Heart right ventricle (tissue), 16 donors: Measurements from ENCODE around the gene COL4A2. TPM values are rescaled to one million over a fixed set of nuclear protein-coding genes. Genes with fewer than 3 reads are reported as not detected.

Source experiments
- ATAC-seq, 8 donors: fragments of 200-7000 bp; cut with Tn5 transposase; one replicate each; pipeline ENCODE4 v1.9.1; 2020; ENCODE audit warnings: mild to moderate bottlenecking in 8 of 8, moderate library complexity in 8 of 8, moderate number of reproducible peaks in 1 of 8
- DNase-seq, 2 donors: peaks; one replicate each; pipeline ENCODE4 v3.0.0-alpha.2; 2020
- H3K27ac ChIP-seq, 10 donors: fragments of 200-600 bp; sonication (generic) in 2 of 10; one replicate each; pipeline versions ENCODE4 v1.5.0 to v1.8.0; 2020 to 2022; ENCODE audit warnings: mild to moderate bottlenecking in 3 of 10
- H3K27me3 ChIP-seq, 7 donors: fragments of 200-600 bp; one replicate each; pipeline ENCODE4 v1.8.0; 2021 to 2022; ENCODE audit warnings: mild to moderate bottlenecking in 2 of 7
- H3K36me3 ChIP-seq, 9 donors: fragments of 200-600 bp; sonication (generic) in 1 of 9; one replicate each; pipeline versions ENCODE4 v1.5.0 to v1.8.0; 2020 to 2022; ENCODE audit warnings: mild to moderate bottlenecking in 2 of 9
- H3K4me1 ChIP-seq, 9 donors: fragments of 200-600 bp; sonication (generic) in 1 of 9; one replicate each; pipeline versions ENCODE4 v1.5.0 to v1.8.0; 2020 to 2022; ENCODE audit warnings: mild to moderate bottlenecking in 4 of 9
- H3K4me3 ChIP-seq, 10 donors: fragments of 200-600 bp; sonication (generic) in 2 of 10; one replicate each; pipeline versions ENCODE4 v1.5.0 to v1.8.0; 2020 to 2022; ENCODE audit warnings: mild to moderate bottlenecking in 7 of 10, moderate library complexity in 2 of 10
- H3K9me3 ChIP-seq, 11 donors: fragments of 200-600 bp in 10 of 11; sonication (generic) in 2 of 11; one replicate each; pipeline versions ENCODE4 v1.5.0 to v1.8.0; 2013 to 2022; ENCODE audit warnings: mild to moderate bottlenecking in 2 of 11, control low read depth in 1 of 11, moderate library complexity in 1 of 11
- WGBS, 2 donors: extraction: QIAGEN DNeasy Blood & Tissue Kit; methylation state at CpG; one replicate each; pipeline ENCODE4 v1.1.7; 2013; ENCODE audit warnings: inconsistent platforms in 1 of 2; 5-methylcytosine and 5-hydroxymethylcytosine counted together
- intact Hi-C, 10 donors: fragments of 100-400 bp; cut with DNase I; formaldehyde crosslinking; loops; one replicate each; pipeline versions ENCODE4 v1.11.1 to v1.14.2; 2022
- polyA plus RNA-seq, 2 donors: library from polyadenylated mRNA; stranded (reverse); fragments of 200-250 nt; gene quantifications; one replicate each; pipeline ENCODE4 v1.2.3, GENCODE V29; 2013
- total RNA-seq, 10 donors: library from RNA; stranded (reverse); fragmentation: NEBNext Ultra II Directional in 3 of 10; extraction: Animal tissue kit (Norgen Biotek cat#: 25700) in 3 of 10; gene quantifications; one replicate each; pipeline versions ENCODE4 v1.2.1 to v1.2.4, GENCODE V29; 2021 to 2023
- TF ChIP-seq, protein P1 (sequence below), 9 donors: fragments of 200-600 bp; sonication (generic) in 2 of 9; IDR thresholded peaks; one replicate each; pipeline versions ENCODE4 v1.5.0 to v1.8.0; 2021 to 2022; ENCODE audit warnings: antibody characterized with exemption in 9 of 9, mild to moderate bottlenecking in 5 of 9, moderate library complexity in 1 of 9
- donor health status: Arrhythmogenic right ventricular cardiomyopathy.
- donor health status: ischemic (EF 13 %, LVEDD 7.1; RV severe dilation, severe dysfunction).
- donor health status: healthy with polysubstance abuse.
- donor health status: DM: no; HTN: yes; CAD: no.
- donor health status: DM: no; HTN: no; CAD: no.
- donor health status: ischemic (EF 25% LVEDD 6.9; RV normal size, moderate dysfunction).
- donor health status: ischemic (EF 25% LVEDD 5.7; RV mildly dilated, moderate dysfunction).
- donor health status: healthy.
- donor health status: DM: yes; HTN: yes; CAD: no.
- donor health status: Ischemic cardiomyopathy.
- donor health status: ischemic (EF 35%, LVEDD 5.7; RV mildly dilated, moderate dysfunction).
- donor health status: nonischemic (EF 11% LVEDD 7.7; RV severe dilation, severe dysfunction).
- donor health status: DM: yes; HTN: yes; CAD: no.
- donor health status: PGD.
- donor health status: ischemic (EF 29% LVEDD 5.4; RV normal size, mild dysfunction).
- donor health status: nonischemic (EF 23%, LVEDD 6.1; RV moderate dilation, normal function).

COL4A2 gene
- total and polyA plus RNA-seq, 12 donors = 81.7 to 301 (median 128) TPM

DNA sequence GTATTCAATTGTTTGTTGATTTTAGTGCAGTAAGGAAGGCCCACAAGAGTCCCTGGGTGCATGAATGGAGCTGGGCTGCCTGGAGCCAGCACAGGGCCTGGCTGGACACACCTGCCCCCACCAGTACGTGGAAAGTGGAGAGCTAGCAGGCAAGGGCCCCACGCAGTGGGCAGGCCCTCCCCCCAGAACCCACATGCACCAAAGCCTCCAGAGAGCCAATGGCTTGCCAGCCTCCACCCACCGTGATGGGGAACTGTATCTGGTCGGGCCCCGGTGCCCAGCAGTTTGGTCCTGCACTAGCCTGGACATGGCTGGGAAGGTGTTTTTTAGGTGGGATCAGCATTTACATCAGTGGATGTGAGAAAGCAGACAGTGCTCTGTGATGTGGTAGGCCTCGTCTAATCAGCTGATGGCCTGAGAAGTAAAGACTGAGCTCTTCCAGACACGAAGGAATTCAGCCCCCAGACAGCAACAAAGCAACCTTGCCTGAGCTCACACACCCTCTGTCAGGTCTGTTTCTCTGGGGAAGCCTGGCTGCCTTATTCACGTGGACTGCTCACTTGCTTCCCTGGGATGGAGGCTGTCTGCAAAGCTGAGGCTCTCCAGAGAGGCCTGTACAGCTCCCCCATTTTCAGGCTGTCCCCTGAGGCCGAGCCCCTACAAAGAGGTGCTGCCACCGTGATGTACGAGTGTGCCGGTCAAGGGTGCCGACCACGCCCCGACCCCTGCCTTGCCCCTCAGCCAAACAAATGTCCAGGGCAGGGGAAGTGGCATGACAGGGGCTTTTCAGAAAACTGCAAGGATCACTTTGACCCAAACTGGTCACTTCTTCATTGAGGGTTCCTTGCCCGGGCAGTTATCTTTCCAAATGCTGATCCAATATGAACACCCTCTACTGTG is 226.9 kb downstream of the COL4A2 start:
- TF ChIP-seq, protein P1, sequence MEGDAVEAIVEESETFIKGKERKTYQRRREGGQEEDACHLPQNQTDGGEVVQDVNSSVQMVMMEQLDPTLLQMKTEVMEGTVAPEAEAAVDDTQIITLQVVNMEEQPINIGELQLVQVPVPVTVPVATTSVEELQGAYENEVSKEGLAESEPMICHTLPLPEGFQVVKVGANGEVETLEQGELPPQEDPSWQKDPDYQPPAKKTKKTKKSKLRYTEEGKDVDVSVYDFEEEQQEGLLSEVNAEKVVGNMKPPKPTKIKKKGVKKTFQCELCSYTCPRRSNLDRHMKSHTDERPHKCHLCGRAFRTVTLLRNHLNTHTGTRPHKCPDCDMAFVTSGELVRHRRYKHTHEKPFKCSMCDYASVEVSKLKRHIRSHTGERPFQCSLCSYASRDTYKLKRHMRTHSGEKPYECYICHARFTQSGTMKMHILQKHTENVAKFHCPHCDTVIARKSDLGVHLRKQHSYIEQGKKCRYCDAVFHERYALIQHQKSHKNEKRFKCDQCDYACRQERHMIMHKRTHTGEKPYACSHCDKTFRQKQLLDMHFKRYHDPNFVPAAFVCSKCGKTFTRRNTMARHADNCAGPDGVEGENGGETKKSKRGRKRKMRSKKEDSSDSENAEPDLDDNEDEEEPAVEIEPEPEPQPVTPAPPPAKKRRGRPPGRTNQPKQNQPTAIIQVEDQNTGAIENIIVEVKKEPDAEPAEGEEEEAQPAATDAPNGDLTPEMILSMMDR (IDR thresholded peaks at IDR 0.05) = no peak
- peaks cover 0 to 6% (median 0%) of the 10 kb centered on the region in 9 donors for H3K36me3 ChIP-seq
- H3K9me3 ChIP-seq = no peaks in the 10 kb centered on the region
- H3K4me3 ChIP-seq = no peak overlapping the region
- 90 to 91% methylated on average over 16 of the region's 16 CpGs for WGBS, 2 donors
- intact Hi-C loops = no loop called here
- H3K27ac ChIP-seq = peak overlapping the region in 2 of 10 donors; percentile 3 to 56
- H3K27me3 ChIP-seq = no peaks in the 10 kb centered on the region
- DNase-seq = no peak
- no peak for ATAC-seq
- peaks cover 0 to 84% (median 21%) of the 10 kb centered on the region in 9 donors for H3K4me1 ChIP-seq

DNA sequence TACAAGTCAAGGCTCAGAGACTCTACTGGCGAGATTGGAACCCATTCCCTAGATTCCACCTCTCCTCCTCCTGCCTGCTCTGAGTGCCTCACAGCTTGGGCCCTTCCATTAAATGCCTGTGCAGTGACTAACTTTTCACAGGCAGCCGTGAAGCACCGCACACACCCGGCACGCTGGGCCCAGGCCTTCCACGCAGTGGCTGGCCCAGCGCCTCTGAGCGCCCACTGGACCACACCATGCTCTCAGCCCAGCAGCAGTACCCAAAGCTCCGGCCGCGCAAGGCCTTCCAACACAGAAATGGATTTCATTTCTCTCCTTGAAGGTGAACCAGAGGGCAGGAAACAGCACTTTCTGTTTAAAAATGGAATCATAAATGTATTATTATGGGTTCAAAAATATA is 228.4 kb downstream of the COL4A2 start:
- ATAC-seq (peak in 1 of 8 donors; percentile 18), DNase-seq (no peak)
- H3K4me1 ChIP-seq = peaks cover 0 to 80% (median 28%) of the 10 kb centered on the region in 9 donors
- H3K4me3 ChIP-seq = no peak overlapping the region
- no peaks in the 10 kb centered on the region for H3K9me3 ChIP-seq
- TF ChIP-seq, protein P1 (IDR thresholded peaks at IDR 0.05) = no peak
- WGBS, 2 donors = 97 to 98% methylated on average over 11 of the region's 11 CpGs
- intact Hi-C loops = no loop called here
- H3K36me3 ChIP-seq = peaks cover 0 to 6% (median 0%) of the 10 kb centered on the region in 9 donors
- no peaks in the 10 kb centered on the region for H3K27me3 ChIP-seq
- H3K27ac ChIP-seq = peak overlapping the region in 5 of 10 donors; percentile 29 to 86 (median 56)

DNA sequence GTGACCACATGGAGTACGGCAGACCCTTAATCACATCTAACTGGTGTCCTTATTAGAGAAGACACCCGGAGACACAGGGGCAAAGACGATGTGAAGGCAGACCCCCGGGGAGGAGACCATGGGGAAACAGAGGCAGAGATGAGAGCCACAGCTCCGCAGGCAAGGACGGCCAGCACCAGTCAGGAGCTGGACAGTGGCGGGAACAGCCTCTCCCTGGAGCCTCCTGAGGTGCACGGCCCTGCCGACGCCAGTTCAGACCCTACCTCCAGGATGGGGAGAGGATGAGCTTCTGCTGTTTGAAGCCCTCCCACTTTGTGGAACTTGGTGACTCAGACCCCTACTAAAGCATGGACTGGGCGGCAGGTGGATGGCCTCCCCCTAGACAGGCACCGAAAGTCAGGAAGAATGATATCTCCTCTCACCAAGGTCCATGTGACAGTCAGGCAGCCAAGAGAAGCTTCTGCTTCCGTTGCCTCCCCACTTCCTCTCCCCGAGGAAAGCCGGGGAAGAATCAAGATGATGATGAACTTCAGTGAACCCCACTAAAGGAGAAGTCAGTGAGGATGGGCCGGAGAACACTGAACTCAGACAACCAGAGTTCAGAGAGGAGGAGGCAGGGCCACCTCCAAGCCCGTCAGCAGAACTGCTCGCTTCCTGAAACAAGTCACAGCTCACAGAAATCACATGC is 229.1 kb downstream of the COL4A2 start:
- peak overlapping the region in 5 of 10 donors; percentile 29 to 86 (median 56) for H3K27ac ChIP-seq
- H3K9me3 ChIP-seq = no peaks in the 10 kb centered on the region
- WGBS, 2 donors = 72 to 73% methylated on average over 18 of the region's 18 CpGs
- no peak overlapping the region for H3K4me3 ChIP-seq
- ATAC-seq = peak; percentile 23 to 82 (median 62)
- H3K27me3 ChIP-seq = no peaks in the 10 kb centered on the region
- peak in 1 of 2 donors; percentile 45 for DNase-seq
- peaks cover 0 to 80% (median 33%) of the 10 kb centered on the region in 9 donors for H3K4me1 ChIP-seq
- TF ChIP-seq, protein P1 (IDR thresholded peaks at IDR 0.05) = no peak
- intact Hi-C loops = no loop called here
- peaks cover 0 to 6% (median 0%) of the 10 kb centered on the region in 9 donors for H3K36me3 ChIP-seq

DNA sequence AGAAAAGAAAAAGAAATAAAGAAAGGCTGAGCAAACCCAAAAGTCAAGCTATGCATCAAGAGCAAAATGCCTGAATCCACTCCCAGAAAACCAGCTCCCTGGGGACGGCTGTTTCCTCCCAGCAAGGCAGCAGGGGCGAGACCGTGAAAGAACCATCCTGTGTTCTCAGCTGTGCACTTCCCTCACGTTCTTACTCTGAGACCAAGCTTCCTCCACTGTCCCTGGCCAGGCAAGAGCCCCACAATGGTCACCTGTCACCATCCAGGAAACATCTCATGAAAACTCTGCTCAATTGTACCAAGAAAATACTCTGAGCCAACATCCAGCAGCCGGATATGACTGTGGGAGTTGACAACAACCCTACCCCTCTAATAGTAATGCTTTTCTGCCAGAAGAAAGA is 231.5 kb downstream of the COL4A2 start:
- H3K27me3 ChIP-seq = no peaks in the 10 kb centered on the region
- peaks cover 5 to 80% (median 42%) of the 10 kb centered on the region in 9 donors for H3K4me1 ChIP-seq
- peak; percentile 61 to 83 (median 74) for ATAC-seq
- TF ChIP-seq, protein P1 (IDR thresholded peaks at IDR 0.05) = no peak
- H3K36me3 ChIP-seq = peaks cover 0 to 6% (median 0%) of the 10 kb centered on the region in 9 donors
- DNase-seq = peak; percentile 63 to 87
- WGBS, 2 donors = 37 to 56% methylated on average over 5 of the region's 5 CpGs
- peak overlapping the region in 8 of 10 donors; percentile 7 to 83 (median 37) for H3K27ac ChIP-seq
- intact Hi-C loops = no loop called here
- no peaks in the 10 kb centered on the region for H3K9me3 ChIP-seq
- H3K4me3 ChIP-seq = no peak overlapping the region
